Stimulated activated CD8-positive, alpha-beta memory T cell treated with anti-CD3 and anti-CD28 coated beads, Interleukin-2, amount 100 ng/mL, for 1 hour (primary cell): ENCODE measurements around the gene SVEP1.
"Not testable (repeated sequence)": the region's sequence is repeated elsewhere in the genome, so short reads cannot be mapped to it uniquely, and the experiment has no call there.

Source experiments
- DNase-seq, 2 donors: peaks; one replicate each; pipeline ENCODE4 v3.0.0-alpha.2; 2020; ENCODE audit warnings: low read depth in 2 of 2

The SVEP1 gene

DNA sequence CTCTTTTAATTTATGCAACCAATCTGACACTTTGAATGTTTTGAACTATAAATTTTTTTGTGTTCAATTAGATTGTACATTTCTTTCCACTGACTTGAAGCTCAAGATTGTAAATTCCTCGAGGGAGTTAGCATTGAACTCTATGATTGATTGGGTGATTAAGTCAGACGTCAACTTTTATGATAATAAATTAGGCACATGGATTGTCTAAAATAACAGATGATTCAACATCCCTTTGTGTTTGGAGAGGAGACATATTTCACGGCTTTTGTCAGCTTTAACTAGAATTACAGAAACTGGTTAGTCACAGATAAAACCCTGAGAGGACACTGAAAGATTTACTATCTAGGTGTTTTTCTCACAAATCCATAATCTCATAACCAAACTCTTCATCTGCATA is 209.2 kb downstream of the SVEP1 start:
- no peak for DNase-seq

DNA sequence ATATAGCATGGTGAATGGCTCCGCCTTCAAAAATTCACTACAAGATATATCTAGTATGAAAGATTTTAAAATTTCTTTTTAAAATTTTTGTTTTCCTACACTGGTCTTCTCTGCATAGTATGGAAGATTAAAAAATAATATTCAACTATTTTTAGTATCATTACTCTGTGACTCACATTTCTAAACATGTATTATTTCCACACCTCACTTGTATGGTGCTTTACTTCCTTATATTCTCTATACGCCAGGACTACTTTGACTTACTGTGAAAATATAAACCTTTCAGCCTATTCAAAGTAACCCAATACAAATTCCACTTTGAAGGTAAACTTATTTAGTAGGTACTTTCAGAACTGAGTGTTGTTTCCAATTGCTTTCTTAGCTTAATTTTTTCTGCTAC is 215.1 kb downstream of the SVEP1 start:
- no peak for DNase-seq

DNA sequence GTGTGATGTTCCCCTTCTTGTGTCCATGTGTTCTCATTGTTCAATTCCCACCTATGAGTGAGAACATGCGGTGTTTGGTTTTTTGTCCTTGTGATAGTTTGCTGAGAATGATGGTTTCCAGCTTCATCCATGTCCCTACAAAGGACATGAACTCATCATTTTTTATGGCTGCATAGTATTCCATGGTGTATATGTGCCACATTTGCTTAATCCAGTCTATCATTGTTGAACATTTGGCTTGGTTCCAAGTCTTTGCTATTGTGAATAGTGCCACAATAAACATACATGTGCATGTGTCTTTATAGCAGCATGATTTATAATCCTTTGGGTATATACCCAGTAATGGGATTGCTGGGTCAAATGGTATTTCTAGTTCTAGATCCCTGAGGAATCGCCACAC is 220.5 kb downstream of the SVEP1 start:
- DNase-seq = not testable (repeated sequence)

DNA sequence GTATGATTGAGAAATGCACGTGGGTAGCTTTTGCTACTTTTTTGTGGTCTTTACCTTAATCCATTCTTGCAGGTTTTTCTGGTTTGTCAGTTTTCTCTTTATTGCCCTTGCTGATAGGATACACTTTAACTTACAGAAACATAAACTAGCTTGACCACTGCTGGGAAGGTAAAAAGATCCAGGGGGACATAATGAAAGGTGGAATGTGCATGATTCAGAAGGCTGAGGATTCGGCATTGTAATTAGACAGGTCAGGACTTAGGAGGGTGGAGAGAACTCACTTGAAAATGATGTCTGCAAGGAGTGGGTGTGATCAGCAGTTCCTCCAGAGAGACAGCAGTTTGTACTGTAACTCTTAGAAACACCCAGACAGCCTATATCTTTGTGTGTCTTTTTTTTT is 222.0 kb downstream of the SVEP1 start:
- DNase-seq = no peak

DNA sequence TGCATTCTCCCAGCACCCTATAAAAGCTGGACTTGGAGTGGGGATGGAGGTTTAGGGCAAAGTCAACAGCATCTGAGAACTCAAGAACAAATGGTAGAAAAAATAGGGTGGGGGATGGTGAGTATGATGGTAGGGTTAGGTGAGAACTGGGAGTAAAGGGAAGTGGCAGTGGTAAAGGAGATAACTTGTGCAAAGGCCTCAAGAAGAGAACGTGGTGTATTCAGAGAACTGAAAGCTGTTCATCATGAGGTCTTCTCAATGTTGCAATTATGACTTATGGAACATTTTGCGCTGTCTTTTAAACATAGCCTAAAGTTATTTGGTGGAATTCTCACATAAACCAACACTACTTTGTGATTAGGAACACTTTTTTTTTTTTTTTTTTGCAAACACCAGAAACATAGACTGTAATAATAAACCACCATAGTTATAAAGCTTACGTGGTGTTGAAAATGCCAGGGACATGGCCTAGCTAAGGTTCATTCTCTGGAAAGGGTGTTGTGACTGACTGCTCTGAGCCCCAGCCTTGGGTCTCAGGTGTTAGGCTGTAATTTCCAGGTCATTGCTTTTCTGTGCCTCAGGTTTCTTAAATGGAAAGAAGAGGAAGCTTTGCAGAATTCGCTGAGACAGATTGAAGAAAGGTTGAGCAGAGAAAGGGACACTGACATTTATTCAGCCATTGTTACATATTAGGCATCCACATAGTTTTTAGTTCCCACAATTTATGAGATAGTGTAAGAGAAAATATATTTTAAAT is 222.7 kb downstream of the SVEP1 start:
- DNase-seq = no peak

GRCh38 chr9:110355911-110356310 is 223.6 kb downstream of the SVEP1 start:
- no peak for DNase-seq

GRCh38 chr9:110351009-110351467 is 228.5 kb downstream of the SVEP1 start:
- DNase-seq = no peak

DNA sequence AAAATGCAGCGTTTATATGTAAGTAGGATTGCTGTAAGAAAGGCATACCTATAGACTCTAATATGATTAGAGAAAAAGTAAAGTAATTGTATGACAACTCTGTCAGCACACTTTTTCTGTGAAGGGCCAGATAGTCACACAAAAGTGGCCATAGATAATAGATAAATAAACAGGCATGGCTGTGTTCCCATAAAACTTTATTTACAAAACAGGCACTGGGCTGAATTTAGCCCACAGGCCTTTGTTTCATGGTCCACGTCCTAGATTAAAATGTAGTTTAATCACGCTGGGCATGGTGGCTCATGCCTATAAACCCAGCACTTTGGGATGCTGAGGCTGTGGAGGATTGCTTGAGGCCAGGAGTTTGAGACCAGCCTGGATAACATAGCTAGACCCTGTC is 233.2 kb downstream of the SVEP1 start:
- no peak for DNase-seq

GRCh38 chr9:110344821-110345220 is 234.7 kb downstream of the SVEP1 start:
- no peak for DNase-seq

DNA sequence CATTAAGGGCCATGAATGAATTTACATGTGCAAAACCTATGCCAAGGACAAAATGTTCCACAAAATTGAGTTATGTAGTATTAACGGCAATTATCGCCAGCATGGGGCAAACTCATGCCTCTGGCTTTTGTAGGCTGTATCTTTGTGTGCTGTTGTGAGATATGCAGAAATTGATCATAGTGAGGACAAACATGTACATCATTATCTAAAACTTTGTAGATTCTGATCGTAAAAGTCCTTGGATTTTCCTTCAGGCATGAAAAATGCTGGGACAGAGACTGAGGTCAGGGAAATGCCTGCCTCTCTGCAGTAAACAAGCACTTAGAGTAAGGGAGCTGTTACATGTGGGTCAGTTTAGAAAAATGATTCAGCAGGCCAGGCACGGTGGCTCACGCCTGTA is 236.0 kb downstream of the SVEP1 start:
- DNase-seq = no peak

GRCh38 chr9:110340306-110340705 is 239.2 kb downstream of the SVEP1 start:
- DNase-seq = no peak

- no peak for DNase-seq
Observed at GRCh38 chr9:110338143-110338542, 241.4 kb downstream of the SVEP1 start.

DNA sequence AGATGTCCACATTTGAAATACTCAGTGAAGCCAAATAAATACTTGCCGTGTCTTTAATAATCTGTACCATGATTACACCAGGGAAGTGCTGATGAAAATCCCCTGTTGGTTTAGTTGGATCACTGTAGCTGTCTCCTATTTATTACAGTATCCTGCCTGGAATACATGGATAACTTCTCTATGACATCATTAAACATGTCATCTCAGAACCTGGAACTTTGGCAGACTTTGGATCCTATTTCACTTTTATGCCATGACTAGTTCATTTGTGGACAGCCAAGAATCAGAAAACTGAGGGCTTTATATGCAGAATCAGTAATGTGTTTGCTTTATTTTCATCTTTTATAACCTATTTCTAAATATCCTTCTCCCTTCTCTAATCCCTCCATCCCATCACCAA is 241.8 kb downstream of the SVEP1 start, which contains the start of gene TXNDC8:
TXNDC8 (minus strand) TSS at position 137 of the 400 bp plus-strand sequence.
- DNase-seq = no peak

GRCh38 chr9:110336363-110336762 is 243.2 kb downstream of the SVEP1 start:
- no peak for DNase-seq

GRCh38 chr9:110334871-110335270 is 244.7 kb downstream of the SVEP1 start:
- no peak for DNase-seq

GRCh38 chr9:110334183-110334582 is 245.4 kb downstream of the SVEP1 start:
- DNase-seq = no peak

GRCh38 chr9:110332766-110333165 is 246.8 kb downstream of the SVEP1 start:
- no peak for DNase-seq

DNA sequence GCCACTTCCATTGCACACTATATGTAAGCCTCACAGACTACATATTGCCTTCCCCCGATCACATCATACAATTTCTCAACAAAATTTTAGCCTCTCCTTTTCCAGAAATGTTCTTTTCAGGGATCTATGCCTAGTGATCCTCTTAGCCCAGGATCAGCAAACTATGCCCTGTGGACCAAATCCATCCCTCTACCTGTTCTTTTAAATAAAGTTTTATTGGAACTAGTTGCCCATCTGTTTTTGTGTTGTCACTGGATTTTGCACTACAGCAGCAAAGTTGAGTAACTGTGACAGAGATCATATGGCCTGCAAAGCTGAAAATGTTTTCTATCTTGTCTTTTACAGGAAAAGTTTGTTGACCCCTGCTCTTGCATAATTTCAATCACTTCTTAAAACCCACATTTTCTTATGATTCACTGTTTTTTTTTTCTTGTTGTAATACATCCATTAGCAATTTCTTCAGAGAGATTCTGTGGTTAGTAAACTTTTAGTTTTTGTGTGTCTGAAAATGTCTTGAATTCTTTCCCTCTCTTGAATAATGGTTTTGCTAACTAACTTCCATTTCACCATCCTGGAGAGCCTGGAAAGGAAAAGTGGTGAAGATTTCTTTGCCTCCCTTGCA is 248.9 kb downstream of the SVEP1 start:
- no peak for DNase-seq

GRCh38 chr9:110329639-110330230 is 249.8 kb downstream of the SVEP1 start:
- no peak for DNase-seq

- DNase-seq = no peak
Observed at GRCh38 chr9:110328763-110329162, 250.8 kb downstream of the SVEP1 start.

GRCh38 chr9:110327716-110328115 is 251.8 kb downstream of the SVEP1 start:
- DNase-seq = no peak

- no peak for DNase-seq
Observed at GRCh38 chr9:110323818-110324217, 255.7 kb downstream of the SVEP1 start.
